H1 (cell line): ENCODE data around the gene FXN. TPM values are rescaled to one million over a fixed set of nuclear protein-coding genes. Genes with fewer than 3 reads are reported as not detected.

ENCODE experiments used
- CTCF ChIA-PET: fragments of 300-600 bp; sonication (Branson Sonifier 250); formaldehyde crosslinking; loops from one replicate; lab custom pipeline; 2021; ENCODE audit not compliant: partially characterized antibody; lab: Charles Lee
- POLR2A ChIA-PET: fragments of 300-600 bp; sonication (Branson Sonifier 250); formaldehyde crosslinking; loops from one replicate; lab custom pipeline; 2021; ENCODE audit warnings: inconsistent platforms; ENCODE audit not compliant: partially characterized antibody; lab: Charles Lee
- DNase-seq, 2 experiments: peaks; one replicate each; pipeline versions ENCODE4 v3.0.0 to v3.0.0-alpha.2; 2010 to 2022; ENCODE audit warnings: low spot score in 2 of 2, low read depth in 1 of 2, mixed read lengths in 1 of 2
- FAIRE-seq: peaks from 2 replicates; lab custom pipeline; 2011; peaks lifted over from hg19 to GRCh38; lab: Jason Lieb, UNC
- H2AFZ ChIP-seq: 2 replicates; pipeline ENCODE4 v1.8.1; 2012; ENCODE audit warnings: low read length, inconsistent platforms
- H2AK5ac ChIP-seq: 2 replicates; pipeline ENCODE4 v1.6.1; 2013; ENCODE audit warnings: low read depth, low read length
- H2BK120ac ChIP-seq: replicated peaks from 2 replicates; pipeline ENCODE3; 2013; ENCODE audit warnings: low read depth, low read length, inconsistent platforms
- H2BK12ac ChIP-seq: 2 replicates; pipeline ENCODE4 v1.6.1; 2013; ENCODE audit warnings: low read depth, low read length
- H2BK15ac ChIP-seq: 2 replicates; pipeline ENCODE4 v1.6.1; 2013; ENCODE audit warnings: low read length
- H2BK20ac ChIP-seq: 2 replicates; pipeline ENCODE4 v1.6.1; 2013; ENCODE audit warnings: low read length
- H2BK5ac ChIP-seq: 2 replicates; pipeline ENCODE4 v1.6.1; 2013; ENCODE audit warnings: low read depth, low read length
- H3K14ac ChIP-seq: 2 replicates; pipeline ENCODE4 v1.6.1; 2013; ENCODE audit warnings: inconsistent platforms; ENCODE audit not compliant: insufficient read length
- H3K18ac ChIP-seq: 2 replicates; pipeline ENCODE4 v1.6.1; 2013; ENCODE audit warnings: low read length; ENCODE audit errors: extremely low read depth
- H3K23ac ChIP-seq: 2 replicates; pipeline ENCODE4 v1.6.1; 2013; ENCODE audit warnings: inconsistent platforms; ENCODE audit not compliant: insufficient read length
- H3K23me2 ChIP-seq: 2 replicates; pipeline ENCODE4 v1.6.1; 2013; ENCODE audit warnings: low read depth, low read length
- H3K27ac ChIP-seq: 2 replicates; pipeline ENCODE4 v1.6.1; 2011; ENCODE audit warnings: low read depth, low read length, inconsistent platforms
- H3K27me3 ChIP-seq, 4 experiments: replicated peaks in 1 of 4; 1 replicate in 1 of 4; 2 replicates in 3 of 4; pipeline versions ENCODE4 v1.6.1 to v1.8.1; 2011 to 2013; ENCODE audit warnings: low read length in 3 of 4, mild to moderate bottlenecking in 3 of 4, inconsistent platforms in 2 of 4, mixed read lengths in 2 of 4, moderate library complexity in 1 of 4; ENCODE audit not compliant: control insufficient read depth in 3 of 4, insufficient read depth in 3 of 4; ENCODE audit errors: extremely low read depth in 1 of 4
- H3K36me3 ChIP-seq, 4 experiments: 2 replicates each; pipeline versions ENCODE4 v1.6.1 to v1.8.1; 2011 to 2013; ENCODE audit warnings: mild to moderate bottlenecking in 4 of 4, low read length in 3 of 4, moderate library complexity in 2 of 4, control low read depth in 1 of 4, inconsistent platforms in 1 of 4; ENCODE audit not compliant: insufficient read depth in 4 of 4, control insufficient read depth in 2 of 4
- H3K4ac ChIP-seq: replicated peaks from 2 replicates; pipeline ENCODE3; 2013; ENCODE audit warnings: low read length, low read depth, mixed read lengths, inconsistent platforms; ENCODE audit not compliant: insufficient read length
- H3K4me1 ChIP-seq, 4 experiments: replicated peaks in 1 of 4; 1 replicate in 1 of 4; 2 replicates in 3 of 4; pipeline versions ENCODE4 v1.6.1 to v1.8.1; 2011 to 2013; ENCODE audit warnings: low read length in 3 of 4, inconsistent platforms in 2 of 4, mixed read lengths in 1 of 4; ENCODE audit not compliant: insufficient read depth in 4 of 4, control insufficient read depth in 3 of 4
- H3K4me2 ChIP-seq, 2 experiments: 2 replicates each; pipeline versions ENCODE4 v1.6.1 to v1.8.1; 2011 to 2013; ENCODE audit warnings: low read depth in 2 of 2, low read length in 2 of 2, control low read depth in 1 of 2, inconsistent platforms in 1 of 2, mild to moderate bottlenecking in 1 of 2; ENCODE audit not compliant: insufficient read depth in 1 of 2
- H3K4me3 ChIP-seq, 4 experiments: fragments of 200-600, 300-600 bp in 1 of 4; sonication (generic), shearing (Covaris generic), sonication (Bioruptor Twin) in 1 of 4; 2 replicates each; pipeline versions ENCODE4 v1.5.1 to v1.8.1; 2011 to 2016; ENCODE audit warnings: low read length in 4 of 4, low read depth in 3 of 4, control low read depth in 2 of 4, inconsistent platforms in 2 of 4, mild to moderate bottlenecking in 2 of 4, mixed read lengths in 1 of 4, moderate library complexity in 1 of 4; ENCODE audit not compliant: insufficient read depth in 2 of 4; ENCODE audit errors: extremely low read depth in 1 of 4
- H3K56ac ChIP-seq: replicated peaks from 2 replicates; pipeline ENCODE3; 2013; ENCODE audit warnings: low read depth, mild to moderate bottlenecking, mixed read lengths, low read length, inconsistent platforms; ENCODE audit not compliant: insufficient read length
- H3K79me1 ChIP-seq: 2 replicates; pipeline ENCODE4 v1.6.1; 2013; ENCODE audit warnings: low read depth, low read length, control low read depth
- H3K79me2 ChIP-seq, 2 experiments: 2 replicates each; pipeline versions ENCODE4 v1.6.1 to v1.8.1; 2012 to 2013; ENCODE audit warnings: low read length in 2 of 2, mild to moderate bottlenecking in 2 of 2, inconsistent platforms in 1 of 2; ENCODE audit not compliant: insufficient read depth in 2 of 2, control insufficient read depth in 1 of 2
- H3K9ac ChIP-seq, 4 experiments: replicated peaks in 1 of 4; 1 replicate in 1 of 4; 2 replicates in 3 of 4; pipeline versions ENCODE4 v1.6.1 to v1.8.1; 2011 to 2013; ENCODE audit warnings: low read depth in 3 of 4, low read length in 3 of 4, control low read depth in 2 of 4, mild to moderate bottlenecking in 2 of 4, moderate library complexity in 2 of 4, inconsistent platforms in 1 of 4; ENCODE audit errors: extremely low read depth in 1 of 4
- H3K9me3 ChIP-seq, 2 experiments: 2 replicates each; pipeline versions ENCODE4 v1.6.1 to v1.8.1; 2012 to 2013; ENCODE audit warnings: mild to moderate bottlenecking in 2 of 2, moderate library complexity in 2 of 2, control low read depth in 1 of 2, inconsistent platforms in 1 of 2, low read depth in 1 of 2, low read length in 1 of 2, mixed read lengths in 1 of 2; ENCODE audit not compliant: insufficient read depth in 2 of 2
- H4K20me1 ChIP-seq, 2 experiments: replicated peaks in 1 of 2; 2 replicates each; pipeline versions ENCODE3 to v1.8.1; 2011 to 2013; ENCODE audit warnings: inconsistent platforms in 2 of 2, low read length in 2 of 2, mild to moderate bottlenecking in 1 of 2; ENCODE audit not compliant: insufficient read depth in 2 of 2, control insufficient read depth in 1 of 2
- H4K5ac ChIP-seq: 2 replicates; pipeline ENCODE4 v1.6.1; 2013; ENCODE audit warnings: low read length, low read depth, mixed read lengths, inconsistent platforms; ENCODE audit not compliant: insufficient read length
- H4K8ac ChIP-seq: 2 replicates; pipeline ENCODE4 v1.8.0; 2013; ENCODE audit warnings: mild to moderate bottlenecking, moderate library complexity, low read length, inconsistent platforms; ENCODE audit not compliant: insufficient read depth; ENCODE audit errors: extremely low read depth
- H4K91ac ChIP-seq: replicated peaks from 2 replicates; pipeline ENCODE3; 2013; ENCODE audit warnings: low read length, mixed read lengths, inconsistent platforms; ENCODE audit not compliant: insufficient read length
- CHD1 ChIP-seq: IDR thresholded peaks from 2 replicates; pipeline ENCODE4 v1.6.1; 2012; ENCODE audit warnings: low read depth, low read length, improper control_type of control experiment
- CTBP2 ChIP-seq: IDR thresholded peaks from 2 replicates; pipeline ENCODE4 v1.7.0; 2011; ENCODE audit warnings: borderline replicate concordance, mild to moderate bottlenecking, moderate library complexity, mixed read lengths, low read length; ENCODE audit not compliant: insufficient read depth, insufficient read length
- KDM1A ChIP-seq: fragments of 200-600, 300-600 bp; sonication (generic); IDR thresholded peaks from 2 replicates; pipeline ENCODE4 v1.7.1; 2016; ENCODE audit warnings: mild to moderate bottlenecking, low read length, borderline replicate concordance
- RXRA ChIP-seq: IDR thresholded peaks from 2 replicates; pipeline ENCODE4 v1.6.1; 2011; ENCODE audit warnings: low read depth, mild to moderate bottlenecking, low read length, moderate library complexity; ENCODE audit not compliant: insufficient read depth
- SIX5 ChIP-seq: IDR thresholded peaks from 2 replicates; pipeline ENCODE4 v1.6.1; 2011; ENCODE audit warnings: mild to moderate bottlenecking, low read depth, low read length
- ZNF274 ChIP-seq: IDR thresholded peaks from 2 replicates; pipeline ENCODE4 v1.7.0; 2012; ENCODE audit warnings: low read length, borderline replicate concordance; ENCODE audit errors: extremely low read depth
- WGBS, 2 experiments: shearing (Covaris generic) in 1 of 2; methylation state at CpG; one replicate each; pipeline versions ENCODE4 v1.1.6 to v1.1.7; 2013 to 2015; ENCODE audit warnings: low lambda C conversion rate in 2 of 2, mixed read lengths in 2 of 2, inconsistent platforms in 1 of 2, low coverage in 1 of 2, missing lambda C conversion rate in 1 of 2; ENCODE audit not compliant: insufficient replicate concordance in 2 of 2, insufficient coverage in 1 of 2, insufficient read length in 1 of 2; ENCODE audit errors: extremely low coverage in 1 of 2, missing lambda C conversion rate in 1 of 2; 5-methylcytosine and 5-hydroxymethylcytosine counted together
- polyA plus RNA-seq, 7 experiments: library from polyadenylated mRNA; depleted of rRNA in 3 of 7; stranded (reverse) in 5 of 7; unstranded in 2 of 7; fragments of >200 nt in 5 of 7; fragments of 200-250 nt in 2 of 7; gene quantifications; 1 replicate in 5 of 7; 2 replicates in 1 of 7; 4 replicates in 1 of 7; pipeline versions ENCODE4 v1.2.1 to v1.2.3, GENCODE V29; 2011 to 2013; ENCODE audit warnings: missing spikeins in 2 of 7, mixed read lengths in 2 of 7
- total RNA-seq: library from RNA; stranded (reverse); fragmentation: NEBNext Ultra II Directional; extraction: Animal tissue kit (Norgen Biotek cat#: 25700); gene quantifications from 2 replicates; pipeline ENCODE4 v1.2.1, GENCODE V29; 2021

Gene FXN
- total and polyA plus RNA-seq, 2 of the 8 experiments (the other 6 are each of a cell fraction or from before 2014, with no cell fraction given): 34.2 to 37.5 TPM

DNA sequence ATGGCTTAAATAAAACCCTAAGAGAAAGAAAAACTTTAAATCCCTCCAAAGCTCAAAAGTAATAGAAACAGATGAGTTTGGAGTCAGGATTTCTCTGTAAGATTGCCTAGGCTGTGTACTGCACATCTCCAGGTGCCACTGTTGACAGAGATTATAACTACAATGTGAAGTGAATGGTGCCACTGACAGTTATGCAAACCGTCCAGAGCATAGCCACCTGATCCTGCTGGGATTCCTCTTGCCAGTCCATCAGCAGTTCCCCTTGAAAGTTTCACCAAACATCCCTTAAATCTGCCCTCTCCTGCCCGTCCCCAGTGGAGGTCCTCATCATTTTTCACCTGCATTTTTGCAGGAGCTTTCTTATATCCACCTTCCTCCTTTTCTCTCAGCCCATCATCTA, 42.5 kb downstream of the FXN start:
- no peak overlapping the region for H3K4ac ChIP-seq
- H4K91ac ChIP-seq: no peak overlapping the region
- H3K4me1 ChIP-seq: no peaks in the 10 kb centered on the region
- no peak overlapping the region for H2AFZ ChIP-seq
- no peak overlapping the region for H3K23ac ChIP-seq
- no peak overlapping the region for H3K4me3 ChIP-seq
- H3K79me1 ChIP-seq: no peaks in the 10 kb centered on the region
- H3K23me2 ChIP-seq: no peaks in the 10 kb centered on the region
- no peaks in the 10 kb centered on the region for H4K20me1 ChIP-seq
- no peak for FAIRE-seq
- H3K18ac ChIP-seq: no peak overlapping the region
- no peak overlapping the region for H4K8ac ChIP-seq
- H2BK15ac ChIP-seq: no peak overlapping the region
- 61% methylated on average over 2 of the region's 2 CpGs; no CpG with 5 or more reads in 1 of the 2 experiments for WGBS, 2 experiments
- H3K9ac ChIP-seq: no peak overlapping the region
- H2BK120ac ChIP-seq: no peak overlapping the region
- no peak overlapping the region for H2BK20ac ChIP-seq
- H2BK12ac ChIP-seq: no peak overlapping the region
- no peaks in the 10 kb centered on the region for H3K9me3 ChIP-seq
- no peak overlapping the region for H3K56ac ChIP-seq
- no peak overlapping the region for H2BK5ac ChIP-seq
- no peaks in the 10 kb centered on the region for H3K79me2 ChIP-seq
- no peaks in the 10 kb centered on the region for H3K27me3 ChIP-seq
- no peak overlapping the region for H4K5ac ChIP-seq
- POLR2A ChIA-PET: interaction anchor here (1.2 kb wide), 1 partner anchor 10 kb away, joined by 4 read pairs; no protein-coding TSS in a partner anchor
- H3K36me3 ChIP-seq: peaks cover 0 to 4% (median 0%) of the 10 kb centered on the region in 4 experiments; a peak in 1 of 8 replicates
- no peak overlapping the region for H3K27ac ChIP-seq
- CTCF ChIA-PET: interaction anchor here (1.1 to 1.6 kb wide), 4 partner anchors 10 to 43 kb away, joined by 3 to 6 read pairs (median 5); partner anchors contain the start of gene FXN
- no peak overlapping the region for H3K4me2 ChIP-seq
- no peak overlapping the region for H2AK5ac ChIP-seq
- H3K14ac ChIP-seq: no peak overlapping the region
- DNase-seq: no peak
- TF ChIP-seq SIX5 (no peak), RXRA (no peak), ZNF274 (no peak), CHD1 (no peak), CTBP2 (no peak), KDM1A (no peak)
